Lower leg skin (tissue), 4 donors: Measurements from ENCODE around the gene VPS18. TPM values are rescaled to one million over a fixed set of nuclear protein-coding genes. Genes with fewer than 3 reads are reported as not detected.

Experiments used
- DNase-seq, 2 donors: peaks; one replicate each; pipeline ENCODE4 v3.0.0-alpha.2; 2019; ENCODE audit warnings: low spot score in 2 of 2
- H3K4me3 ChIP-seq: fragments of 200-600 bp; sonication (generic); 2 replicates; pipeline ENCODE4 v1.5.1; 2017; ENCODE audit warnings: mild to moderate bottlenecking, low read depth; ENCODE audit not compliant: poor library complexity, severe bottlenecking
- CTCF ChIP-seq, 3 donors: fragments of 450-650 bp; IDR thresholded peaks; one replicate each; pipeline ENCODE4 v1.5.1; 2016; ENCODE audit warnings: antibody characterized with exemption in 3 of 3, mild to moderate bottlenecking in 3 of 3, moderate library complexity in 2 of 3
- POLR2A ChIP-seq, 2 donors: fragments of 450-650 bp; IDR thresholded peaks; one replicate each; pipeline ENCODE4 v1.6.1; 2016 to 2017; ENCODE audit warnings: antibody characterized with exemption in 2 of 2, mild to moderate bottlenecking in 1 of 2, moderate library complexity in 1 of 2
- WGBS, 2 donors: methylation state at CpG; one replicate each; pipeline ENCODE4 v1.1.5; 2018; 5-methylcytosine and 5-hydroxymethylcytosine counted together
- intact Hi-C: fragments of 100-400 bp; cut with DNase I; formaldehyde crosslinking; loops from one replicate; pipeline ENCODE4 v1.15.0; 2023; ENCODE audit warnings: low total_unique reads
- total RNA-seq, 4 donors: library from RNA; depleted of rRNA; stranded (reverse); fragments of >200 nt; gene quantifications; one replicate each; pipeline ENCODE4 v1.1.0, GENCODE V29; 2016

VPS18 gene
- total RNA-seq, 4 donors from 2014 or later = 15.4 to 29.9 (median 25.7) TPM

- DNase-seq = no peak
- intact Hi-C loops = no loop called here
- H3K4me3 ChIP-seq = no peak overlapping the region
- WGBS, 2 donors = 96 to 97% methylated on average over 11 of the region's 11 CpGs
- no peak for TF ChIP-seq POLR2A (IDR thresholded peaks at IDR 0.05)
- TF ChIP-seq CTCF (IDR thresholded peaks at IDR 0.05) = no peak
These were observed 50.5 kb downstream of the VPS18 start for GRCh38 chr15:40944510-40945296.

- intact Hi-C loops = no loop called here
- DNase-seq = no peak
- TF ChIP-seq POLR2A (IDR thresholded peaks at IDR 0.05) = no peak
- TF ChIP-seq CTCF (IDR thresholded peaks at IDR 0.05) = no peak
- H3K4me3 ChIP-seq = no peak overlapping the region
- WGBS, 2 donors = 70 to 75% methylated on average over 21 of the region's 21 CpGs
These were observed 54.6 kb downstream of the VPS18 start for GRCh38 chr15:40948706-40949473.

- intact Hi-C loops = no loop called here
- no peak overlapping the region for H3K4me3 ChIP-seq
- 41 to 50% methylated on average over 7 of the region's 7 CpGs for WGBS, 2 donors
- TF ChIP-seq POLR2A (IDR thresholded peaks at IDR 0.05) = no peak
- no peak for TF ChIP-seq CTCF (IDR thresholded peaks at IDR 0.05)
- no peak for DNase-seq
These were observed 55.5 kb downstream of the VPS18 start for GRCh38 chr15:40949756-40950207.

GRCh38 chr15:40951764-40952163 is 57.5 kb downstream of the VPS18 start:
- no peak overlapping the region for H3K4me3 ChIP-seq
- DNase-seq = no peak
- TF ChIP-seq POLR2A (IDR thresholded peaks at IDR 0.05) = no peak
- intact Hi-C loops = no loop called here
- 89% methylated on average over 4 of the region's 4 CpGs for WGBS, 2 donors

GRCh38 chr15:40952301-40952900 is 58.2 kb downstream of the VPS18 start:
- intact Hi-C loops = no loop called here
- 49 to 50% methylated on average over 22 to 23 of the region's 23 CpGs for WGBS, 2 donors
- no peak for DNase-seq
- H3K4me3 ChIP-seq = peak overlapping the region; percentile 43
- TF ChIP-seq POLR2A (IDR thresholded peaks at IDR 0.05) = no peak
- TF ChIP-seq CTCF (IDR thresholded peaks at IDR 0.05) = no peak
